HL-60 (cell line): ENCODE data around the gene PRTN3.

Experiments
- CTCF ChIP-seq: IDR thresholded peaks from one replicate; pipeline ENCODE4 v1.5.1; 2011; ENCODE audit warnings: low read length, control low read depth, inconsistent platforms; ENCODE audit not compliant: insufficient read depth
- GABPA ChIP-seq: IDR thresholded peaks from 2 replicates; pipeline ENCODE4 v1.6.1; 2012; ENCODE audit warnings: low read depth
- POLR2AphosphoS5 ChIP-seq: IDR thresholded peaks from 2 replicates; pipeline ENCODE4 v1.6.1; 2012; ENCODE audit warnings: low read depth
- REST ChIP-seq: IDR thresholded peaks from 2 replicates; pipeline ENCODE4 v1.6.1; 2012; ENCODE audit warnings: low read depth; ENCODE audit not compliant: insufficient replicate concordance
- SPI1 ChIP-seq: IDR thresholded peaks from 2 replicates; pipeline ENCODE4 v1.6.1; 2012; ENCODE audit warnings: low read depth, mild to moderate bottlenecking, borderline replicate concordance

GRCh38 chr19:884420-885211 lies 43.8 kb downstream of the PRTN3 start:
- TF ChIP-seq CTCF (no peak), POLR2AphosphoS5 (no peak), GABPA (no peak), SPI1 (no peak), REST (no peak)
